ENCODE measurements around the gene IQSEC1. TPM values are rescaled to one million over a fixed set of nuclear protein-coding genes. Genes with fewer than 3 reads are reported as not detected.

IQSEC1 gene
- total RNA-seq, 1 experiment from 2014 or later: 28.1 TPM

- Histone ChIP-seq H3K4me2 (ENCODE audit: low read length) (no peak overlapping the region), H3K27me3 (ENCODE audit: insufficient read depth, low read length) (no peaks in the 10 kb centered on the region), H3K9me2 (ENCODE audit: insufficient read depth) (no peaks in the 10 kb centered on the region), H3K36me3 (ENCODE audit: control insufficient read depth in 1 of 2, insufficient read depth in 2 of 2, low read length in 2 of 2) (no peaks in the 10 kb centered on the region), H3K27ac (ENCODE audit: low read depth, low read length) (no peak overlapping the region), H3K9ac (ENCODE audit: low read length) (no peak overlapping the region), H3K79me2 (ENCODE audit: insufficient read depth, low read length) (no peaks in the 10 kb centered on the region), H3K4me3 (replicated peaks in 1 of 2; ENCODE audit: low read depth in 1 of 2, low read length in 2 of 2) (no peak overlapping the region), H3K9me3 (ENCODE audit: control insufficient read depth in 1 of 2, insufficient read depth in 1 of 2, low read depth in 1 of 2, low read length in 2 of 2) (no peaks in the 10 kb centered on the region), H3K4me1 (ENCODE audit: control insufficient read depth in 1 of 2, insufficient read depth in 2 of 2, low read length in 2 of 2) (no peaks in the 10 kb centered on the region), H2AFZ (ENCODE audit: low read depth, low read length, poor library complexity, severe bottlenecking) (no peak overlapping the region), H4K20me1 (ENCODE audit: insufficient read depth) (no peaks in the 10 kb centered on the region)
- TF ChIP-seq ZFX (IDR thresholded peaks at IDR 0.05) (peak; percentile 13; the same call in 1 of the 2 replicates), CEBPB (IDR thresholded peaks at IDR 0.05; ENCODE audit: low read depth) (no peak)
- intact Hi-C loops (cut with micrococcal nuclease): no loop called here
- CTCF ChIA-PET: no interaction called here
- DNase-seq (ENCODE audit: low read depth, low spot score): no peak
- no peak for ATAC-seq
- BruUV-seq (replicated peaks): no TSS peak
- POLR2A ChIA-PET: no interaction called here
- RAD21 ChIA-PET (ENCODE audit: low non-redundant PET in 1 of 2, low total read pairs in 2 of 2, uncharacterized antibody in 2 of 2, unreplicated experiment in 2 of 2): no interaction called here
Measured at GRCh38 chr3:12877040-12877439, 196.2 kb downstream of the IQSEC1 start.

DNA sequence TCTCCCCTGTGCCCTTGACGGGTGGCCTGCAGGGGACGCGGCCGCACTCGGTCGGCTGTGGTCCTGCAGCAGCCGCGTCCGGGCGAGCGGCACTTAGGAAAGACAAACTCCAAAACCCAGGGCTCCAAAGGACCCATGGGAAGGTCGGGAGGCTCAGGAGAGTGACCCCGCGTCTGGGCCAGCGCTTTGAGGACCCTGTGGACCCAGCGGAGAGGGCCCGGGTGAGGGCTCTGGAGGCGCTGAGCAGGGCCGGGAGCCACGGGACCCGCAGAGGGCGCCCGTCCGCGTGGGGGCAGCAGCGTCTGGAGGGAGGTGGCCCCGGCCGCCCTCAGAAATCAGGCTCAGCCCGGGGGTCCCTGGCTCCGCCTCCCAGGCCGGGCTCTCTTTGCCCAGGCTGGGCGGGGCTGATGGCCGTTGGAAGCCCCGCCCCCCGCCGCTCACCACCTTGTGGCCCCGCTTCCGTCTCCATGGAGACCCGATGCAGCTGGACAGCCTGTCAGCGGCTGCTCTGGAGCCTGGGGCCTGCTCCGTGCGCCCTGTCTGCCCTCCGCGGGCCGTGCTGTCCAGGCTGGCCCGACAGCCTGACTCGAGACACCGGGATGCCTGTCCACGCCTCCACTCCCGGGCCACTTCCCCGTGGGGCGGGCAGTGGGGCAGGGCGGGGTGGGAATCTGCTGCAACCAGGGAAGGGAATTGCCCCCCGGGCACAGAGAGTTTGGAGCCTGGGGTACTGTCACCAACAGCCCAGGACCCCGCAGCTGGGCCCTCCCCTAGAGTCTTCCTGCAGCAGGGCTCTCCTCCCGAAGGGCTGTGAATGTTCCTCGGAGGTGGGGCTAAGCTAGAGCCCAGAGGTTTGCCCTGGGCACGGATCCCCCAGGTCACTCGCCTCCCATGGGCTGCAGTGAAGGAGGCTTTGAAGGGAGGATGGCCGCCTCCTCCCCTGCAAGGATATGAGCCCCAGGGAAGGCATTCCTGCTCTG is 197.1 kb downstream of the IQSEC1 start:
- intact Hi-C loops (cut with micrococcal nuclease): no loop called here
- H3K9me2 ChIP-seq (ENCODE audit: insufficient read depth): no peaks in the 10 kb centered on the region
- TF ChIP-seq POLR2AphosphoS5 (IDR thresholded peaks at IDR 0.05; ENCODE audit: low read depth, low read length) (no peak), JUND (IDR thresholded peaks at IDR 0.05) (no peak), RAD21 (IDR thresholded peaks at IDR 0.05; ENCODE audit: low read depth) (no peak), ZFX (IDR thresholded peaks at IDR 0.05) (no peak), ZNF274 (IDR thresholded peaks at IDR 0.05; ENCODE audit: low read depth, low read length) (no peak), SRF (IDR thresholded peaks at IDR 0.05; ENCODE audit: low read depth) (no peak), CTCF (IDR thresholded peaks at IDR 0.05 in 2 of 3, conservative IDR thresholded peaks at IDR 0.05 in 1 of 3; ENCODE audit: borderline replicate concordance in 1 of 3, insufficient read depth in 1 of 3, low read depth in 2 of 3, low read length in 2 of 3) (no peak), EZH2 (IDR thresholded peaks at IDR 0.05) (no peak), TCF7L2 (IDR thresholded peaks at IDR 0.05; ENCODE audit: borderline replicate concordance, extremely low read depth, insufficient read depth, insufficient read length) (no peak), SP1 (IDR thresholded peaks at IDR 0.05; ENCODE audit: low read depth) (no peak), REST (IDR thresholded peaks at IDR 0.05; ENCODE audit: low read depth) (no peak), SIN3A (IDR thresholded peaks at IDR 0.05; ENCODE audit: low read depth) (no peak), FOSL1 (IDR thresholded peaks at IDR 0.05; ENCODE audit: low read depth) (no peak), MAX (IDR thresholded peaks at IDR 0.05) (no peak)

More for the DNA sequence above, 197.1 kb downstream of the IQSEC1 start:
- Histone ChIP-seq H3K27ac (ENCODE audit: low read depth, low read length) (no peak overlapping the region), H3K9me3 (ENCODE audit: control insufficient read depth in 1 of 2, insufficient read depth in 1 of 2, low read depth in 1 of 2, low read length in 2 of 2) (no peaks in the 10 kb centered on the region), H3K79me2 (ENCODE audit: insufficient read depth, low read length) (no peaks in the 10 kb centered on the region), H2AFZ (ENCODE audit: low read depth, low read length, poor library complexity, severe bottlenecking) (no peak overlapping the region), H4K20me1 (ENCODE audit: insufficient read depth) (no peaks in the 10 kb centered on the region), H3K9ac (ENCODE audit: low read length) (no peak overlapping the region), H3K4me2 (ENCODE audit: low read length) (no peak overlapping the region), H3K4me3 (replicated peaks in 1 of 2; ENCODE audit: low read depth in 1 of 2, low read length in 2 of 2) (no peak overlapping the region), H3K27me3 (ENCODE audit: insufficient read depth, low read length) (no peaks in the 10 kb centered on the region), H3K4me1 (ENCODE audit: control insufficient read depth in 1 of 2, insufficient read depth in 2 of 2, low read length in 2 of 2) (no peaks in the 10 kb centered on the region), H3K36me3 (ENCODE audit: control insufficient read depth in 1 of 2, insufficient read depth in 2 of 2, low read length in 2 of 2) (no peaks in the 10 kb centered on the region)
- CTCF ChIA-PET: no interaction called here
- DNase-seq (ENCODE audit: low read depth, low spot score) (no peak), ATAC-seq (peak; percentile 58)
- POLR2A ChIA-PET: no interaction called here
- BruUV-seq (replicated peaks): no TSS peak
- RAD21 ChIA-PET (ENCODE audit: low non-redundant PET in 1 of 2, low total read pairs in 2 of 2, uncharacterized antibody in 2 of 2, unreplicated experiment in 2 of 2): no interaction called here
